Keratinocyte (primary cell): ENCODE measurements around the gene RPS29. TPM values are rescaled to one million over a fixed set of nuclear protein-coding genes. Genes with fewer than 3 reads are reported as not detected.

ENCODE experiments used
- DNase-seq: peaks from one replicate; pipeline ENCODE4 v3.0.0-alpha.2; 2011; ENCODE audit warnings: low read depth, missing footprints, low spot score
- FAIRE-seq: peaks from 2 replicates; lab custom pipeline; 2011; peaks lifted over from hg19 to GRCh38; lab: Jason Lieb, UNC
- H2AFZ ChIP-seq: 2 replicates; pipeline ENCODE4 v1.6.0; 2012; ENCODE audit warnings: low read length, control low read depth, inconsistent platforms; ENCODE audit not compliant: control insufficient read depth
- H3K27ac ChIP-seq: 2 replicates; pipeline ENCODE4 v1.5.1; 2011; ENCODE audit warnings: low read length; ENCODE audit not compliant: control insufficient read depth, insufficient read depth
- H3K27me3 ChIP-seq: 3 replicates; pipeline ENCODE4 v1.6.0; 2011; ENCODE audit warnings: low read length; ENCODE audit not compliant: control insufficient read depth, insufficient read depth; ENCODE audit errors: extremely low read depth
- H3K36me3 ChIP-seq, 2 experiments: 2 replicates in 1 of 2; 3 replicates in 1 of 2; pipeline ENCODE4 v1.5.1; 2011; ENCODE audit warnings: low read length in 2 of 2, mild to moderate bottlenecking in 1 of 2; ENCODE audit not compliant: control insufficient read depth in 2 of 2, insufficient read depth in 2 of 2; ENCODE audit errors: extremely low read depth in 1 of 2
- H3K4me1 ChIP-seq: 3 replicates; pipeline ENCODE4 v1.5.1; 2011; ENCODE audit warnings: low read length; ENCODE audit not compliant: control insufficient read depth, insufficient read depth; ENCODE audit errors: extremely low read depth
- H3K4me2 ChIP-seq: 3 replicates; pipeline ENCODE4 v1.6.0; 2011; ENCODE audit warnings: low read depth, low read length; ENCODE audit not compliant: control insufficient read depth, insufficient read depth; ENCODE audit errors: extremely low read depth
- H3K4me3 ChIP-seq, 3 experiments: fragments of 200-600 bp in 1 of 3; sonication (generic) in 1 of 3; 2 replicates in 2 of 3; 3 replicates in 1 of 3; pipeline ENCODE4 v1.5.1; 2011 to 2016; ENCODE audit warnings: low read length in 3 of 3, mild to moderate bottlenecking in 3 of 3, control low read depth in 2 of 3, inconsistent platforms in 1 of 3, low read depth in 1 of 3, mixed read lengths in 1 of 3, mixed run types in 1 of 3, moderate library complexity in 1 of 3; ENCODE audit not compliant: control insufficient read depth in 2 of 3, insufficient read depth in 2 of 3; ENCODE audit errors: extremely low read depth in 1 of 3
- H3K79me2 ChIP-seq: 2 replicates; pipeline ENCODE4 v1.6.0; 2012; ENCODE audit warnings: low read length; ENCODE audit not compliant: control insufficient read depth, insufficient read depth
- H3K9ac ChIP-seq: 3 replicates; pipeline ENCODE4 v1.6.0; 2011; ENCODE audit warnings: low read length; ENCODE audit not compliant: control insufficient read depth, insufficient read depth; ENCODE audit errors: extremely low read depth
- H3K9me1 ChIP-seq: 3 replicates; pipeline ENCODE4 v1.6.0; 2011; ENCODE audit warnings: low read length; ENCODE audit not compliant: control insufficient read depth, insufficient read depth; ENCODE audit errors: extremely low read depth
- H3K9me3 ChIP-seq: 2 replicates; pipeline ENCODE4 v1.5.1; 2012; ENCODE audit warnings: low read depth, low read length; ENCODE audit not compliant: control insufficient read depth
- H4K20me1 ChIP-seq: 3 replicates; pipeline ENCODE4 v1.6.0; 2011; ENCODE audit warnings: low read length; ENCODE audit not compliant: control insufficient read depth, insufficient read depth; ENCODE audit errors: extremely low read depth
- CTCF ChIP-seq, 3 experiments: IDR thresholded peaks in 1 of 3; conservative IDR thresholded peaks in 1 of 3; optimal IDR thresholded peaks in 1 of 3; 2 replicates in 2 of 3; 3 replicates in 1 of 3; pipeline versions ENCODE3 to v1.5.1; 2011; ENCODE audit warnings: low read length in 3 of 3, mild to moderate bottlenecking in 3 of 3, moderate library complexity in 2 of 3, control low read depth in 1 of 3, inconsistent platforms in 1 of 3; ENCODE audit not compliant: insufficient read depth in 2 of 3; ENCODE audit errors: extremely low read depth in 1 of 3
- EZH2 ChIP-seq: IDR thresholded peaks from one replicate; pipeline ENCODE4 v1.6.1; 2012; ENCODE audit warnings: inconsistent platforms, mild to moderate bottlenecking, low read length, moderate library complexity
- dilution Hi-C: fragments of 300-500 bp; cut with MboI; formaldehyde crosslinking; loops from one replicate; pipeline ENCODE4 v1.7.0; 2020; ENCODE audit warnings: low sequenced_read_pairs; ENCODE audit not compliant: extremely low pct_ligation_motif_present
- polyA plus RNA-seq, 5 experiments: library from polyadenylated mRNA; depleted of rRNA in 3 of 5; stranded (reverse) in 3 of 5; stranded (forward) in 1 of 5; unstranded in 1 of 5; fragments of >200 nt; gene quantifications; 1 replicate in 1 of 5; 2 replicates in 3 of 5; 3 replicates in 1 of 5; pipeline versions ENCODE4 v1.2.1 to v1.2.3, GENCODE V29; 2011 to 2012; ENCODE audit warnings: missing spikeins in 2 of 5, low read depth in 1 of 5, low replicate concordance in 1 of 5

Gene RPS29
- polyA plus RNA-seq, 1 donor (not counting 4 experiments of a cell fraction or from before 2014, with no cell fraction given) = 3,884 TPM

DNA sequence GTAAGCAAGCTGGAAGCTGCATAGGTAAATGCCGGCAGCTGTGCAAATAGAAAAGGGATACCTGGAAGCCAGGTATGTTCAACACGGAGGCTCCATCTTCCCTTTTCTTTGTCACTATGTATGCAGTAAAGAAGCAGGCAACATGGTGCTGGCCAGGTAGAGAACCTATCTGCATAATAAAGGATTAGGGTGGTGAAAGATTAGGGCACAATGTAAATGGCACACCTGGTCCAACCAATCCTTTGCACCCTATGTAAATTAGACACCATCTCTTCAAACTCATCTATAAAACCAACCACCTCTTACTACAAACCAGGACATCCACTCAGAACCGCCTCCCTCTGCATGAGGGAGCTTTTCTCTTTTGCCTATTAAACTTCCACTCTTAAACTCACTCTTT lies 32.3 kb downstream of the RPS29 start:
- Histone ChIP-seq H3K9ac (no peak overlapping the region), H3K4me2 (no peak overlapping the region), H3K9me3 (no peaks in the 10 kb centered on the region), H3K4me1 (peaks cover 4% of the 10 kb centered on the region), H3K9me1 (no peaks in the 10 kb centered on the region), H3K27ac (no peak overlapping the region), H3K79me2 (no peaks in the 10 kb centered on the region), H3K36me3 (no peaks in the 10 kb centered on the region), H4K20me1 (no peaks in the 10 kb centered on the region), H3K27me3 (no peaks in the 10 kb centered on the region), H3K4me3 (no peak overlapping the region), H2AFZ (no peak overlapping the region)
- dilution Hi-C loops = no loop called here
- FAIRE-seq (no peak), DNase-seq (no peak)
- TF ChIP-seq EZH2 = no peak
- no peak for TF ChIP-seq CTCF (optimal IDR thresholded peaks at IDR 0.05 in 1 of 3, IDR thresholded peaks at IDR 0.05 in 1 of 3, conservative IDR thresholded peaks at IDR 0.05 in 1 of 3; ENCODE audit: extremely low read depth in 1 of 3, insufficient read depth in 2 of 3, low read length in 3 of 3)

DNA sequence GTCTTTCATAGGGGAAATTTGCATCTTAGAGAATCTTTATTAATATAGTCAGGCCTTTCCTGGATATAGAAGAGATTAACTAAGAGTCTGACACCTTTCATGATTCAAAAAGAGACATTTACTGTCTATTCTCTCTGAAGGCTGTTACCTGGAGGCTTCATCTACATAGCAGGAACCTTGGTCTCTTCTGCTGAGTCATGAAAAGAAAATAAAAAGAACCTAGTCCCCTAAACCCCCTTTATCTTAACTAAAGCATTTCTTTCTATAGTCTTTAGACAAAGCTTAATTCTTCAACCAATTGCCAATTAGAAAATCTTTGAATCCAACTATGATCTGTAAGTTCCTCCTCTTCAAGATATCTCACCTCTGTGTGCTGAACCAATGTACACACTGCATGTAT lies 33.1 kb downstream of the RPS29 start:
- H4K20me1 ChIP-seq = no peaks in the 10 kb centered on the region
- H3K27me3 ChIP-seq = no peaks in the 10 kb centered on the region
- no peak overlapping the region for H3K4me3 ChIP-seq
- H3K27ac ChIP-seq = no peak overlapping the region
- H3K4me1 ChIP-seq = peaks cover 4% of the 10 kb centered on the region
- H3K9ac ChIP-seq = no peak overlapping the region
- no peaks in the 10 kb centered on the region for H3K9me3 ChIP-seq
- TF ChIP-seq CTCF (optimal IDR thresholded peaks at IDR 0.05 in 1 of 3, IDR thresholded peaks at IDR 0.05 in 1 of 3, conservative IDR thresholded peaks at IDR 0.05 in 1 of 3; ENCODE audit: extremely low read depth in 1 of 3, insufficient read depth in 2 of 3, low read length in 3 of 3) (no peak), EZH2 (no peak)
- no peaks in the 10 kb centered on the region for H3K36me3 ChIP-seq
- H3K9me1 ChIP-seq = no peaks in the 10 kb centered on the region
- H3K79me2 ChIP-seq = no peaks in the 10 kb centered on the region
- dilution Hi-C loops = no loop called here
- H3K4me2 ChIP-seq = no peak overlapping the region
- DNase-seq = no peak
- FAIRE-seq = no peak
- no peak overlapping the region for H2AFZ ChIP-seq
